HG02840 (cell line): ENCODE data around the gene TCFL5.
A peak's percentile ranks its signal among the peaks of the same experiment; 100 is the strongest.

Experiments used
- ATAC-seq: cut with Tn5 transposase; IDR thresholded peaks from one replicate; pipeline ENCODE4 v1.9.1; 2021; ENCODE audit warnings: mild to moderate bottlenecking, moderate library complexity, moderate number of reproducible peaks; ENCODE audit not compliant: unreplicated experiment, low FRiP score

The TCFL5 gene

GRCh38 chr20:62838128-62838891 is 23.3 kb downstream of the TCFL5 start:
- peak; percentile 76 for ATAC-seq

- peak; percentile 23 for ATAC-seq
These were observed 23.9 kb downstream of the TCFL5 start for GRCh38 chr20:62837790-62838127.

- ATAC-seq: no peak
These were observed 24.6 kb downstream of the TCFL5 start for GRCh38 chr20:62836967-62837490.

DNA sequence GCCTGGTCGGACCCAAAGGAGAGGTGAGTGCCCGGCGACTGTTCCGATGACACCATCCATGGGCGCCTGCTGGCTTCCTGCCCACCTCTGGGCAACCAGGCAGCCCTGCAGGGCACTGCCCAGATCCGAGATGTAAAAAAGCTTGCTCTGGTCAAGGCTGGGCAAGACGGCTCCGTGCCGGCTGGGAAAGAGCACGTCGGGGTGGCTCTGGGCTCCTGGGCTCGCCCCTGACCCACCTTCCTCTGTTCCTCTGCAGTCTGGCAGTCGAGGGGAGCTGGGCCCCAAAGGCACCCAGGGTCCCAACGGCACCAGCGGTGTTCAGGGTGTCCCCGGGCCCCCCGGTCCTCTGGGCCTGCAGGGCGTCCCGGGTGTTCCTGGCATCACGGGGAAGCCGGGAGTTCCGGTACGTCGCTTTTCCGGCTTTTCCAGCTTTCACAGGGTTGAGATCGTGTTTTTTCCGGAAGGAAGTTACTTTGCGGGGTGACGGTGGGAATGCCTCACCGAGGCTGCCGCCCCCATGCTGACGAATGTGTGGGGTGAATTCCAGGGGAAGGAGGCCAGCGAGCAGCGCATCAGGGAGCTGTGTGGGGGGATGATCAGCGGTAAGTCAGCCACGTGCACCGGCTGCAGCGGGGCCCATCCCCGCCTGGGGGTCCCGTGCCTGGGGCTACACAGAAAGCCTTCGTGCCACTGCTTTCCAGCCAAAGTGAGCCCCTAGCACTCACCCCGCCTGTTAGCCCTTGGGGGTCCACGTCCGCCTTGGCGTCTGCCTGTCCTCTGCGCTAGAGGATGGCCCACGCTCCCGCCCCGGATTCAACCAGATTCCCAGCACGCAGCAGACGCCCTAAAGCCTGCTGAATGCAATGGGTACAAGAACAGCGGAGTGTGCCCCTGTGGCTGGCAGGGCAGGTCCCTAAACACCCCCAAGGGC is 25.4 kb downstream of the TCFL5 start:
- no peak for ATAC-seq

- no peak for ATAC-seq
These were observed 26.5 kb downstream of the TCFL5 start for GRCh38 chr20:62834967-62835730.

DNA sequence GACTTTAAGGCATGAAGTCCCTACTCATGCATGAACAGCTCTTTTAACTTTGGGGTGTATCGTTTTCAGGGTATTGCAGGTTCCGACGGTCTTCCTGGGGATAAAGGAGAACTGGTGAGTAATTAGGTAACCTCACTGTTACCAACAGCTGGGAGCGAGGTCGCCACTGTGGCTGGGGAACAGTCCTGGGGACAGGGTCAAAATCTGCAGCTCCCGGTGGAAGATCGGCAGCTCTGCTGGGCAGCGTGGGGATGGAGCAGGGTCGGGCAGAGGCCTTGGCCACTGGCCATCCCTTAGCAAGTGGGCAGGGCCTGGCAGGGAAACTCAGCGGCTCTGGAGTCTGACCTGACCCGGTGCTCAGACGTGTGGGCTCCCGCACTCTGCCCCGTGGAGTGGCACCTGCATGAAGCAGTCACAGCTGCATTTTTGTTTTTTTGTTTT is 28.7 kb downstream of the TCFL5 start:
- ATAC-seq: no peak

DNA sequence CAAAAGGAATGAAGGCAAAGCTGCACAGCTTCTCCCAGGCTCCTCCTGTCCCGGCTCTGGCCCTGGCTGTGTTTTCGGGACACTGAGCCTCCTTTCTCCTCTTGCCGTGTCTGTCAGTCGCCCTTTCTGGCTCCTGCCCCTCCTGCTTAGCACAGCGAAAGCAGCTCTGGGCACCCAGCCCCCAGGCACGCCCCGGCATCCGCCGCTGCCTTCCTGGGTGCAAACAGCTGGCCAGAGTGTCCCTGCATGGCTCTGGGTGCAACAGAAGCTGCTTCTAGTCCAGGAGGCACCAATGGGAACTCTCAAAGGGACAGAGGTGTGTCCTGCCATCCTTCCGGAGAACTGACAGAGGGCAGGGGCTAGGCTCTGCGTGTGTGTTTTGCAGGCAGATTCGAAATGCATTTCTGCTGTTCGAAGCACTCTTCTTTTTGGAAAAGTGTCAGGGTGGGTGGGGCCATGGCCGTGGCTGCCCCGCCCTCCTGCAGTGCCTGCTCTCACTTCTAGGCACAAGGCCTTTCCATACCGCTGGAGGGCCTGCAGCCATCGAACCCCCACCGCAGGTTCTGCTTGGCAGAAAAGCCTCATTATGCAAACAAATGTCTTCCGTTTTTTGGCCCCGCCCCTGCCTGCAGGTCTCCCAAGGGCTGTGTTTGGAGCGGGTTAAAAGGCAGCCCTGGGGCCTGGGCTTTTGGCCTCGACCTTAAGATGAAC is 29.3 kb downstream of the TCFL5 start:
- no peak for ATAC-seq

- ATAC-seq: no peak
These were observed 29.8 kb downstream of the TCFL5 start for GRCh38 chr20:62831854-62832211.

DNA sequence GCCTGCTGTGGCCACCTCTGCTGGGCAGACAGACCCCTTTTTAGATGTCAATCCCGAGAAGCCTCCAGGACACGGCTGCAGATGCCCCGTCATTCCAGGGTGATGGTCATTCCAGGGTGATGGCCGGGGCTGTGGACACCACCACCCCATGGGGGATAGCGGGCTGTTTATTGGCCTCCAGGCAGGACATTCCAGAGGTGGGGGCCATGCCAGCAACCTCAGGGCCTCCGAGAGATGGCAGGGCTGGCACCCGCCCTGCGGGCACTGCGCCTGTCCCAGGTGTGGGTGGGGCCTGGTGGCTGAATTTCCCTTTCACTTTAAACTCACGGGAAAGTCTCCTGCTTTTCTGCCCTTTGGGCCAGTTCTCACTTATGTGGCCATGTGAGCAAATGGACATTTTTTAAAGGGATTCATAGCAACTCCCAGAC is 30.2 kb downstream of the TCFL5 start:
- no peak for ATAC-seq

GRCh38 chr20:62830821-62831220 is 30.8 kb downstream of the TCFL5 start:
- no peak for ATAC-seq

- ATAC-seq: no peak
These were observed 31.4 kb downstream of the TCFL5 start for GRCh38 chr20:62830251-62830650.

GRCh38 chr20:62829231-62830230 is 32.1 kb downstream of the TCFL5 start:
- no peak for ATAC-seq

DNA sequence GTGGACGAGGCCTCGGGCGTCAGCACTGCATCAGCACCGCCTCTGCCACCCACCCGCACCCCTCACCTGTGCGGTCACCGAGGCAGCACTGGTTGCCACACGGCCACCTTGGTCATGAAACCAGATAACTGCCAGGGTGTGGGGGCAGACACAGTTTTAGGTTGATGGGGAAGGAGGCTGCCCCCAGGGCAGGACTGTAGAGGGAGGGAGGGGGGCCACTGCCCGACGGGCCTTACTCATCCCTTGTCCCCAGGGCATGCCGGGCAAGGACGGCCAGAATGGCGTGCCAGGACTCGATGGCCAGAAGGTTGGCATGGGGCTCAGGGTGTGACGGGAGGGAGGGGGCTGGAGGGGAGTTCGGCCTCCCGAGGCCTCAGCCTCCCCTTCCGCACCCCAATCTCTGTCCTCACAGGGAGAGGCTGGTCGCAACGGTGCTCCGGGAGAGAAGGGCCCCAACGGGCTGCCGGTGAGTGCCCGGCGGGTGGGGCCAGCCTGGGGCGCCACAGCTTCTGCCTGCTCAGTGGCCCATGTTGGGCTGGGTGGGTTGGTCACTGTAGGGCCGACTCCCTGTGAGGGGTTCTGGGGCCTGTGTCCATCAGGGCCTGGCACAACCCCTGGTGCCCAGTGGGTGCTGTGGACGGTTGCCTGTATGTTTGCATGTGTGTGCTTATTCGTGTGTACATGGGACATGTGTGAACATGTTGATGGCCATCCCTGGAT is 33.0 kb downstream of the TCFL5 start:
- ATAC-seq: no peak

DNA sequence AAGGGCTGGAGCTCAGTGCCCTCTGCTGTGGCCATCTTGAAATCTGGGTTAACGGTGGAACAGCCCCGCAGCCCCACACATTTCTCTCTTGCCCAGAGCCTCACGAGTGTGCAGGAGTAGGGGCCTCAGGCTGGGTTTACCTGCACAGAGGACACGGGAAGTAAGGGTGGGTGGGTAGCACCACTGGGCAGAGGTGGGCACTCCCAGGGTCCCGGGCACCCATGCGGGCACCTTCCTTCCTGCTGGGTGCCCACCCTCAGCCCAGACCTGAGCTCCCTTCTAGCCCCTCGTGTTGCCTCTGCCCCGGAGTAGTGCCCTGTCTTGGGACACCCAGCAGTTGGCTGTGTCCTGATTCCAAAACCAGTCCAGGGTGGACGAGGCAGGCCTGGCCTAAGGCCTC is 33.6 kb downstream of the TCFL5 start:
- ATAC-seq: no peak

DNA sequence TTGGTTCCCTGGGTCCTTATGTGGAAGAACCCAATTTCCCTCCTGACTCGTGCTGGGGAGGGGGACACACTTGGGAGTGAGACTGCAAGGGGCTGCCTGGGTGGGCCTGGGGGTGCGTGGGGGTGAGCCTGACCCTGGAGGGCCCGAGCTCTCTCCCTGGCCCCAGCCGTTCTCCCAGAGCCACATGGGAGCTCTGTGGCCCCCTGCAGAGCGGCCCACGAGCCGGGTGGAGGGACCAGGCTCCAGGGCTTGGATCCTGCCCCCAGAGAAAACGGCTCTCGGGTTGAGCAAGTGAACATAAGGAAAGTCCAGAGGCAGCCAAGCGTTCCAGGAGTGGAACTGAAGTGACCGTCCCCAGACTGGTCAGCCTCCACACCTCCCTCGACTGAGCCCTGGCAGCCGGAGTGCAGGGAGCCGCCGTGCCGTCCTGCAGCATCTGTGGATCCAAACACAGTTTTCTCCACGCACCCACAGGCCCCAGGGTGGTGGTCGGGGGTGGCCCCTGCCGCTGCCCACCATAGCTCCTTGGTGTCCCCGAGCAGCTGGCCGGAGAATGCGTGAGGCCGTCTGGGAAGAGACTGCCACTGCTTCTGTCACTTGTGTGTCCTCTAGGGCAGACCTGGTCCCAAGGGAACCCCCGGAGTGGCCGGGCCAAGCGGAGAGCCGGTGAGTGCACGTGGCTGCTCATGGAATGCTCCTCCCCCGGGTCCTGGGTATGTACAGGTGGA is 34.1 kb downstream of the TCFL5 start:
- no peak for ATAC-seq

DNA sequence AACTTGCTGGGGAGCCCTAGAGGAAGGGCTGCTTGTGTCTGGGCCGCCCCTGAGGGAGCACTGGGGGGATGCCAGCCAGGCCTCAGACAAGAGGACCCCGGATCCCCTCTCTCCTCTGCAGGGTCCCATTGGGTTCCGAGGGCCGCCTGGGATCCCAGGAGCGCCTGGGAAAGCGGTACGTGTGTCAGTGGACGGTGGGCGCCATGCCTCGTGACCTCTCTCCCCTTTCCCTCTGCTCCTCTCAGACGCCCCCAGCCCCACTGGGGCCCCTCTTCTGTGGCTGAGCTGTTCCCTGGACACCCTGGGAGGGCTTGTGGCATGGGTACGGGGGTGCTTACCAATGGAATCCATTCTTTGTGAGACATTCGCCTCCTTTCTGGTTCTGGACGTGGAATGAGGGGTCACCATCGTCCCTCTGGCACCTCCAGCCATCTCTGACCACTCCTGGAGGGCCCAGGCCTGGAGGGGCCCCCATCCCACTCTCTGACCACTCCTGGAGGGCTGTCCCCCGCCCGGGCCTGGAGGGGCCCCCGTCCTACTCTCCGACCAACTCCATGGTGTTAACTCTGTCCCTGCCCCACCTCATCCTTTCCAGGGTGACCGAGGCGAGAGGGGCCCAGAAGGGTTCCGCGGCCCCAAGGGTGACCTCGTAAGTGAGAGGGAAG is 34.8 kb downstream of the TCFL5 start:
- no peak for ATAC-seq

- no peak for ATAC-seq
These were observed 35.5 kb downstream of the TCFL5 start for GRCh38 chr20:62825986-62826645.
